Measurements from ENCODE around the gene MYL4. TPM values are rescaled to one million over a fixed set of nuclear protein-coding genes. Genes with fewer than 3 reads are reported as not detected.
"Not testable (repeated sequence)": the region's sequence is repeated elsewhere in the genome, so short reads cannot be mapped to it uniquely, and the experiment has no call there.

The MYL4 gene
- total RNA-seq, 4 donors from 2014 or later = 0.50 to 0.52 TPM; not detected in 2

- intact Hi-C loops (cut with DNase I) = no loop called here
- Histone ChIP-seq H3K27me3 (no peaks in the 10 kb centered on the region), H3K4me3 (no peak overlapping the region), H3K27ac (replicated peaks in 1 of 4) (no peak overlapping the region), H3K36me3 (peaks cover 0 to 57% (median 43%) of the 10 kb centered on the region in 4 donors), H3K4me1 (peaks cover 0 to 36% (median 28%) of the 10 kb centered on the region in 4 donors), H3K9me3 (no peaks in the 10 kb centered on the region)
- 96% methylated on average over 4 of the region's 4 CpGs for WGBS
- TF ChIP-seq EP300 (IDR thresholded peaks at IDR 0.05) (no peak), CTCF (IDR thresholded peaks at IDR 0.05) (no peak), POLR2A (IDR thresholded peaks at IDR 0.05; ENCODE audit: low read depth) (no peak), POLR2AphosphoS5 (IDR thresholded peaks at IDR 0.05) (no peak)
- no peak for DNase-seq (ENCODE audit: extremely low spot score)
Observed at GRCh38 chr17:47170710-47171109, 38.4 kb upstream of the MYL4 start.

DNA sequence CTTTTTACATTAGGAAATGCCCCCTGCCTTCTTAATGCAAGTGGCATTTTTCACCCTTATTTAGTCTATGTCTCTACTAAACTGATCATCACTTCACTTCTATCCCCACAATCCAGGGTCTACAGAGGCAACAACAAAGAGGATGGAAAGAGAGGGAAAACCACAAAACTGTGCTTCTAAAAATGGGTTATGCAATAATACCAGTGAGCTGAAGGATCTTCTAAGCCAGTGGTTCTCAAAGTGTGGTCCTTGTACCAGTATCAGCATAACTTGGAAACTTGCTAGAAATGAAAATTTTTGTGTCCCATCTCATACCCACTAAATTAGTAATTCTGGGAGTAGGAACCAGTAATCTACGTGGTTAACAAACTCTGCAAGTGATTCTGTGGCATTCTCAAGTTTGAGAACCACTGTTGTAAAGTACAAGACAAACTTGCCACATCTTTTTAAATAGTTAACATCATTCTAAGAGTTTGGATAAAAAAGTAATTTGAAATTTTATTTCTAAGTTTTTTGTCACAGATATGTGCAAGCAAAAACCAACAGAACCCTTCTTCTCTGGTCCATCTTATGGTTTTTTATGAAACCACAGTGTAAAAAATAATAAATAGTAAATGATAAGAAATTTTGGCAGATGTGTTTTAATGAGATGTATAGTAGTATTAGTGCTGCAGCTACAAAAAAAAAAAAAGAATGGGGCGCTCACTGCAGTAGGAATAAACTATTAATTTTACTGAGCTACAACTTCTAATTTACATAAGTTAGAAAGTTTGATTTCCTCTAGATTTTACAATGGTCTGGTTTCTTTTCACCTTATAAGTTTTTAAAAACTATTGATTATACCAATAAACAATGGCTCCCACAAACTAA lies 36.2 kb upstream of the MYL4 start:
- Histone ChIP-seq H3K4me3 (no peak overlapping the region), H3K36me3 (peaks cover 0 to 49% (median 37%) of the 10 kb centered on the region in 4 donors), H3K27me3 (no peaks in the 10 kb centered on the region), H3K27ac (replicated peaks in 1 of 4) (no peak overlapping the region), H3K9me3 (no peaks in the 10 kb centered on the region), H3K4me1 (peaks cover 2 to 36% (median 30%) of the 10 kb centered on the region in 4 donors)
- intact Hi-C loops (cut with DNase I) = no loop called here
- TF ChIP-seq EP300 (IDR thresholded peaks at IDR 0.05) = no peak
- TF ChIP-seq POLR2AphosphoS5 (IDR thresholded peaks at IDR 0.05) = no peak
- no peak for TF ChIP-seq POLR2A (IDR thresholded peaks at IDR 0.05; ENCODE audit: low read depth)
- no peak for TF ChIP-seq CTCF (IDR thresholded peaks at IDR 0.05)
- WGBS = 83% methylated on average over 2 of the region's 2 CpGs
- no peak for DNase-seq (ENCODE audit: extremely low spot score)

DNA sequence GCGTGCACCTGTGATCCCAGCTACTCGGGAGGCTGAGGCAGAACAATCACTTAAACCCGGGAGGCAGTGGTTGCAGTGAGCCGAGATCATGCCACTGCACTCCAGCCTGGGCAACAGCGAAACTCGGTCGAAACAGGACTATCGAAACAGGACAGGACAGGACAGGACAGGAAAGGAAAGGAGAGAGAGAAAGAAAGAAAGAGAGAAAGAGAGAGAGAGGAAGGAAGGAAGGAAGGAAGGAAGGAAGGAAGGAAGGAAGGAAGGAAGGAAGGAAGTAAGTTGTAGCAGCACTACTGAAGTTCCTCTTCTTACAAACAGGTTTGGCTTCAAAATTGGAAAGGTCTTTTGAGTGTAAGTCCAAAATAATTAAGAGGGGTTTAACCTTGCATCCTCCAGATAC lies 34.3 kb upstream of the MYL4 start:
- peaks cover 13 to 39% (median 34%) of the 10 kb centered on the region in 4 donors for H3K4me1 ChIP-seq
- WGBS = 91% methylated on average over 8 of the region's 8 CpGs
- intact Hi-C loops (cut with DNase I); H3K27ac ChIP-seq (replicated peaks in 1 of 4); H3K27me3 ChIP-seq; DNase-seq (ENCODE audit: extremely low spot score); H3K4me3 ChIP-seq; H3K9me3 ChIP-seq: not testable (repeated sequence)
- peaks cover 0 to 44% (median 35%) of the 10 kb centered on the region in 4 donors for H3K36me3 ChIP-seq

- TF ChIP-seq EP300 (IDR thresholded peaks at IDR 0.05) = no peak
- no peak for TF ChIP-seq CTCF (IDR thresholded peaks at IDR 0.05)
- no peak for TF ChIP-seq POLR2A (IDR thresholded peaks at IDR 0.05; ENCODE audit: low read depth)
- no peak for TF ChIP-seq POLR2AphosphoS5 (IDR thresholded peaks at IDR 0.05)
- no peak for DNase-seq (ENCODE audit: extremely low spot score)
- no peaks in the 10 kb centered on the region for H3K27me3 ChIP-seq
- no peaks in the 10 kb centered on the region for H3K9me3 ChIP-seq
- intact Hi-C loops (cut with DNase I) = no loop called here
- peaks cover 13 to 39% (median 25%) of the 10 kb centered on the region in 4 donors for H3K4me1 ChIP-seq
- H3K4me3 ChIP-seq = no peak overlapping the region
- H3K27ac ChIP-seq (replicated peaks in 1 of 4) = no peak overlapping the region
- WGBS = 84% methylated on average over 2 of the region's 2 CpGs
- peaks cover 10 to 47% (median 38%) of the 10 kb centered on the region in 4 donors for H3K36me3 ChIP-seq
Observed at GRCh38 chr17:47176389-47176826, 32.7 kb upstream of the MYL4 start.

- Histone ChIP-seq H3K9me3 (no peaks in the 10 kb centered on the region), H3K36me3 (peaks cover 10 to 47% (median 39%) of the 10 kb centered on the region in 4 donors), H3K27me3 (no peaks in the 10 kb centered on the region), H3K4me3 (no peak overlapping the region), H3K4me1 (peaks cover 14 to 41% (median 25%) of the 10 kb centered on the region in 4 donors), H3K27ac (replicated peaks in 1 of 4) (no peak overlapping the region)
- intact Hi-C loops (cut with DNase I) = no loop called here
- 91% methylated on average over 7 of the region's 7 CpGs for WGBS
- TF ChIP-seq POLR2A (IDR thresholded peaks at IDR 0.05; ENCODE audit: low read depth) = no peak
- no peak for TF ChIP-seq CTCF (IDR thresholded peaks at IDR 0.05)
- no peak for TF ChIP-seq POLR2AphosphoS5 (IDR thresholded peaks at IDR 0.05)
- no peak for TF ChIP-seq EP300 (IDR thresholded peaks at IDR 0.05)
- no peak for DNase-seq (ENCODE audit: extremely low spot score)
Observed at GRCh38 chr17:47177261-47177660, 31.9 kb upstream of the MYL4 start.
